Loucy (cell line): ENCODE results near the gene TBR1.

ENCODE experiments used
- H2AFZ ChIP-seq: fragments of 200-600 bp; sonication (generic); 2 replicates; pipeline ENCODE4 v1.6.0; 2016; ENCODE audit warnings: antibody characterized with exemption, mild to moderate bottlenecking, low read length, moderate library complexity
- H3F3A ChIP-seq: fragments of 200-600 bp; 2 replicates; pipeline ENCODE4 v1.6.0; 2016; ENCODE audit warnings: antibody characterized with exemption, low read depth, mild to moderate bottlenecking
- H3K27me3 ChIP-seq: fragments of 200-600 bp; sonication (generic); 2 replicates; pipeline ENCODE4 v1.6.1; 2014; ENCODE audit warnings: low read length, mild to moderate bottlenecking; ENCODE audit not compliant: insufficient read depth, poor library complexity, severe bottlenecking
- H3K36me3 ChIP-seq: fragments of 200-600 bp; sonication (generic); 2 replicates; pipeline ENCODE4 v1.6.1; 2016; ENCODE audit warnings: low read length; ENCODE audit not compliant: insufficient read depth
- H3K4me1 ChIP-seq: fragments of 200-600 bp; sonication (generic); 2 replicates; pipeline ENCODE4 v1.5.1; 2014; ENCODE audit warnings: low read length, mild to moderate bottlenecking; ENCODE audit not compliant: insufficient read depth, poor library complexity, severe bottlenecking
- H3K4me2 ChIP-seq: fragments of 200-600 bp; sonication (generic); 2 replicates; pipeline ENCODE4 v1.6.0; 2014; ENCODE audit warnings: antibody characterized with exemption, low read length, low read depth, mild to moderate bottlenecking; ENCODE audit not compliant: poor library complexity, severe bottlenecking
- H3K4me3 ChIP-seq: fragments of 200-600 bp; sonication (generic); 2 replicates; pipeline ENCODE4 v1.5.1; 2014; ENCODE audit warnings: low read length, mild to moderate bottlenecking, mixed read lengths; ENCODE audit not compliant: poor library complexity, severe bottlenecking
- H3K79me2 ChIP-seq: fragments of 200-600 bp; sonication (generic); 2 replicates; pipeline ENCODE4 v1.6.1; 2014; ENCODE audit warnings: low read length; ENCODE audit not compliant: insufficient read depth
- H3K9ac ChIP-seq: fragments of 200-600 bp; sonication (generic); 2 replicates; pipeline ENCODE4 v1.6.0; 2014; ENCODE audit warnings: mild to moderate bottlenecking, low read depth, low read length, moderate library complexity; ENCODE audit not compliant: poor library complexity, severe bottlenecking
- H3K9me2 ChIP-seq: fragments of 200-600 bp; sonication (generic); replicated peaks from 2 replicates; pipeline ENCODE4 v1.6.1; 2016; ENCODE audit warnings: low read depth, low read length, mixed read lengths
- H3K9me3 ChIP-seq: fragments of 200-600 bp; sonication (generic); 2 replicates; pipeline ENCODE4 v1.6.1; 2014; ENCODE audit warnings: mild to moderate bottlenecking, antibody characterized with exemption, low read length, low read depth; ENCODE audit not compliant: insufficient read depth
- H4K20me1 ChIP-seq: fragments of 200-600 bp; sonication (generic); 2 replicates; pipeline ENCODE4 v1.6.0; 2014; ENCODE audit warnings: antibody characterized with exemption, low read length, mild to moderate bottlenecking; ENCODE audit not compliant: insufficient read depth, poor library complexity, severe bottlenecking
- CTCF ChIP-seq: fragments of 200-600 bp; sonication (generic); conservative IDR thresholded peaks from 2 replicates; pipeline ENCODE4 v1.5.1; 2014; ENCODE audit warnings: mild to moderate bottlenecking, antibody characterized with exemption, low read length
- EZH2phosphoT487 ChIP-seq: fragments of 200-600 bp; IDR thresholded peaks from 2 replicates; pipeline ENCODE4 v1.6.1; 2018; ENCODE audit warnings: antibody characterized with exemption, mild to moderate bottlenecking, moderate library complexity, borderline replicate concordance

TBR1 gene

GRCh38 chr2:161370981-161371380, 45.1 kb upstream of the TBR1 start:
- Histone ChIP-seq H3K4me3 (no peak overlapping the region), H3K9ac (no peak overlapping the region), H3K36me3 (peaks cover 58% of the 10 kb centered on the region; the same call in 1 of the 2 replicates), H3K9me2 (no peaks in the 10 kb centered on the region), H4K20me1 (peaks cover 3% of the 10 kb centered on the region), H3K4me2 (no peak overlapping the region), H3K4me1 (no peaks in the 10 kb centered on the region), H2AFZ (no peak overlapping the region), H3F3A (no peaks in the 10 kb centered on the region), H3K9me3 (no peaks in the 10 kb centered on the region), H3K27me3 (no peaks in the 10 kb centered on the region), H3K79me2 (peaks cover 6% of the 10 kb centered on the region; the same call in 1 of the 2 replicates)
- TF ChIP-seq EZH2phosphoT487 (no peak), CTCF (no peak)

GRCh38 chr2:161371869-161372268, 44.2 kb upstream of the TBR1 start:
- Histone ChIP-seq H3K36me3 (peaks cover 54% of the 10 kb centered on the region; the same call in 1 of the 2 replicates), H3K9me2 (no peaks in the 10 kb centered on the region), H3K4me3 (no peak overlapping the region), H2AFZ (no peak overlapping the region), H3K4me2 (no peak overlapping the region), H3K27me3 (no peaks in the 10 kb centered on the region), H3K79me2 (peaks cover 2% of the 10 kb centered on the region; the same call in 1 of the 2 replicates), H4K20me1 (peaks cover 3% of the 10 kb centered on the region), H3F3A (no peaks in the 10 kb centered on the region), H3K4me1 (no peaks in the 10 kb centered on the region), H3K9me3 (no peaks in the 10 kb centered on the region), H3K9ac (no peak overlapping the region)
- no peak for TF ChIP-seq CTCF

GRCh38 chr2:161373942-161374341, 42.2 kb upstream of the TBR1 start:
- no peak overlapping the region for H3K4me3 ChIP-seq
- H3K9ac ChIP-seq, result no peak overlapping the region
- H3K36me3 ChIP-seq, result peaks cover 44% of the 10 kb centered on the region; the same call in 1 of the 2 replicates
- H2AFZ ChIP-seq, result no peak overlapping the region
- no peak overlapping the region for H3K4me2 ChIP-seq
- no peaks in the 10 kb centered on the region for H3F3A ChIP-seq
- H3K9me3 ChIP-seq, result no peaks in the 10 kb centered on the region
- no peaks in the 10 kb centered on the region for H3K9me2 ChIP-seq
- H3K79me2 ChIP-seq, result no peaks in the 10 kb centered on the region
- H4K20me1 ChIP-seq, result peaks cover 3% of the 10 kb centered on the region
- no peaks in the 10 kb centered on the region for H3K27me3 ChIP-seq
- no peak for TF ChIP-seq EZH2phosphoT487
- no peak for TF ChIP-seq CTCF
- no peaks in the 10 kb centered on the region for H3K4me1 ChIP-seq
